Psoas muscle (tissue), 8 donors: ENCODE results near the gene PHACTR3. TPM values are rescaled to one million over a fixed set of nuclear protein-coding genes. Genes with fewer than 3 reads are reported as not detected.

Experiments
- ATAC-seq, 4 donors: fragments of 200-7000 bp; cut with Tn5 transposase; one replicate each; pipeline ENCODE4 v1.9.1; 2020; ENCODE audit warnings: moderate library complexity in 3 of 4, mild to moderate bottlenecking in 2 of 4
- DNase-seq, 2 donors: peaks; one replicate each; pipeline ENCODE4 v3.0.0-alpha.2; 2020
- H3K27ac ChIP-seq: fragments of 200-600 bp; one replicate; pipeline ENCODE4 v1.8.0; 2022
- H3K27me3 ChIP-seq, 3 donors: fragments of 200-600 bp in 1 of 3; one replicate each; pipeline versions ENCODE4 v1.6.1 to v1.8.0; 2013 to 2022; ENCODE audit warnings: low read length in 2 of 3, mild to moderate bottlenecking in 2 of 3, moderate library complexity in 1 of 3; ENCODE audit not compliant: insufficient read depth in 3 of 3
- H3K36me3 ChIP-seq, 2 donors: fragments of 200-600 bp in 1 of 2; one replicate each; pipeline versions ENCODE4 v1.6.1 to v1.8.0; 2013 to 2022; ENCODE audit warnings: low read depth in 1 of 2, mild to moderate bottlenecking in 1 of 2, moderate library complexity in 1 of 2; ENCODE audit not compliant: insufficient read depth in 1 of 2
- H3K4me1 ChIP-seq: fragments of 200-600 bp; one replicate; pipeline ENCODE4 v1.8.0; 2022
- H3K4me3 ChIP-seq: fragments of 200-600 bp; one replicate; pipeline ENCODE4 v1.8.0; 2022; ENCODE audit warnings: mild to moderate bottlenecking
- H3K9me3 ChIP-seq: fragments of 200-600 bp; one replicate; pipeline ENCODE4 v1.8.0; 2022
- CTCF ChIP-seq: fragments of 200-600 bp; IDR thresholded peaks from one replicate; pipeline ENCODE4 v1.8.0; 2022; ENCODE audit warnings: antibody characterized with exemption
- WGBS, 3 donors: extraction: QIAGEN DNeasy Blood & Tissue Kit; methylation state at CpG; one replicate each; pipeline versions ENCODE4 v1.1.6 to v1.1.7; 2013; 5-methylcytosine and 5-hydroxymethylcytosine counted together
- intact Hi-C, 2 donors: fragments of 100-400 bp; cut with DNase I; formaldehyde crosslinking; loops; one replicate each; pipeline versions ENCODE4 v1.11.0 to v1.14.2; 2022
- polyA plus RNA-seq, 3 donors: library from polyadenylated mRNA; stranded (reverse); fragments of 200-250 nt; gene quantifications; one replicate each; pipeline ENCODE4 v1.2.3, GENCODE V29; 2013
- total RNA-seq, 4 donors: library from RNA; stranded (reverse); fragmentation: NEBNext Ultra II Directional in 2 of 4; extraction: Animal tissue kit (Norgen Biotek cat#: 25700) in 2 of 4; gene quantifications; one replicate each; pipeline versions ENCODE4 v1.2.1 to v1.2.4, GENCODE V29; 2021 to 2023
- donor health status: healthy with polysubstance abuse.
- donor health status: DM: no; HTN: no; CAD: no; lungs with moderate emphysema.
- donor health status: Bipolar disorder and iron deficiency.
- donor health status: healthy.
- donor health status: DM: yes; HTN: yes; CAD: no.
- donor health status: DM: no; HTN: no; CAD: no.
- donor health status: DM: no; HTN: no; CAD: no.
- donor health status: DM: yes; HTN: yes; CAD: no.

The PHACTR3 gene
- total and polyA plus RNA-seq, 7 donors, result 0.10 to 0.46 (median 0.15) TPM; not detected in 3

- WGBS, 3 donors, result 83 to 87% (median 84%) methylated on average over 4 of the region's 4 CpGs
- intact Hi-C loops, result no loop called here
- Histone ChIP-seq H3K27ac (no peak overlapping the region), H3K9me3 (peaks cover 15% of the 10 kb centered on the region), H3K27me3 (peaks cover 0 to 4% (median 0%) of the 10 kb centered on the region in 3 donors), H3K4me3 (no peak overlapping the region), H3K36me3 (no peaks in the 10 kb centered on the region), H3K4me1 (no peaks in the 10 kb centered on the region)
- no peak for ATAC-seq
- TF ChIP-seq CTCF, result no peak
- no peak for DNase-seq
Measured at GRCh38 chr20:59802018-59802417, 197.7 kb downstream of the PHACTR3 start.

GRCh38 chr20:59802471-59803221, 198.3 kb downstream of the PHACTR3 start:
- no peak overlapping the region for H3K27ac ChIP-seq
- H3K4me3 ChIP-seq, result no peak overlapping the region
- no peaks in the 10 kb centered on the region for H3K36me3 ChIP-seq
- H3K27me3 ChIP-seq, result peaks cover 0 to 4% (median 0%) of the 10 kb centered on the region in 3 donors
- ATAC-seq (no peak), DNase-seq (no peak)
- TF ChIP-seq CTCF, result no peak
- H3K9me3 ChIP-seq, result peaks cover 9% of the 10 kb centered on the region
- intact Hi-C loops, result no loop called here
- 62 to 71% (median 66%) methylated on average over 9 of the region's 9 CpGs for WGBS, 3 donors
- no peaks in the 10 kb centered on the region for H3K4me1 ChIP-seq

GRCh38 chr20:59804347-59804746, 200.0 kb downstream of the PHACTR3 start:
- Histone ChIP-seq H3K4me1 (no peaks in the 10 kb centered on the region), H3K36me3 (no peaks in the 10 kb centered on the region), H3K27me3 (peaks cover 0 to 4% (median 0%) of the 10 kb centered on the region in 3 donors), H3K27ac (no peak overlapping the region), H3K4me3 (no peak overlapping the region), H3K9me3 (peaks cover 3% of the 10 kb centered on the region)
- ATAC-seq (no peak), DNase-seq (no peak)
- WGBS, 3 donors, result 50 to 56% (median 51%) methylated on average over 5 of the region's 5 CpGs
- intact Hi-C loops, result no loop called here
- TF ChIP-seq CTCF, result no peak

GRCh38 chr20:59804871-59805665, 200.7 kb downstream of the PHACTR3 start:
- TF ChIP-seq CTCF, result no peak
- Histone ChIP-seq H3K4me1 (no peaks in the 10 kb centered on the region), H3K36me3 (no peaks in the 10 kb centered on the region), H3K27me3 (peaks cover 0 to 4% (median 0%) of the 10 kb centered on the region in 3 donors), H3K9me3 (no peaks in the 10 kb centered on the region), H3K4me3 (no peak overlapping the region), H3K27ac (no peak overlapping the region)
- ATAC-seq (no peak), DNase-seq (no peak)
- intact Hi-C loops, result no loop called here
- 74 to 87% (median 77%) methylated on average over 9 of the region's 9 CpGs for WGBS, 3 donors
